ENCODE measurements around the gene BBS4. TPM values are rescaled to one million over a fixed set of nuclear protein-coding genes. Genes with fewer than 3 reads are reported as not detected.
"Not testable (repeated sequence)": the region's sequence is repeated elsewhere in the genome, so short reads cannot be mapped to it uniquely, and the experiment has no call there.

Gene BBS4
- 13.5 and 14.2 TPM in 2 replicates for total RNA-seq (2014; rRNA removed; shearing (Covaris generic))

DNA sequence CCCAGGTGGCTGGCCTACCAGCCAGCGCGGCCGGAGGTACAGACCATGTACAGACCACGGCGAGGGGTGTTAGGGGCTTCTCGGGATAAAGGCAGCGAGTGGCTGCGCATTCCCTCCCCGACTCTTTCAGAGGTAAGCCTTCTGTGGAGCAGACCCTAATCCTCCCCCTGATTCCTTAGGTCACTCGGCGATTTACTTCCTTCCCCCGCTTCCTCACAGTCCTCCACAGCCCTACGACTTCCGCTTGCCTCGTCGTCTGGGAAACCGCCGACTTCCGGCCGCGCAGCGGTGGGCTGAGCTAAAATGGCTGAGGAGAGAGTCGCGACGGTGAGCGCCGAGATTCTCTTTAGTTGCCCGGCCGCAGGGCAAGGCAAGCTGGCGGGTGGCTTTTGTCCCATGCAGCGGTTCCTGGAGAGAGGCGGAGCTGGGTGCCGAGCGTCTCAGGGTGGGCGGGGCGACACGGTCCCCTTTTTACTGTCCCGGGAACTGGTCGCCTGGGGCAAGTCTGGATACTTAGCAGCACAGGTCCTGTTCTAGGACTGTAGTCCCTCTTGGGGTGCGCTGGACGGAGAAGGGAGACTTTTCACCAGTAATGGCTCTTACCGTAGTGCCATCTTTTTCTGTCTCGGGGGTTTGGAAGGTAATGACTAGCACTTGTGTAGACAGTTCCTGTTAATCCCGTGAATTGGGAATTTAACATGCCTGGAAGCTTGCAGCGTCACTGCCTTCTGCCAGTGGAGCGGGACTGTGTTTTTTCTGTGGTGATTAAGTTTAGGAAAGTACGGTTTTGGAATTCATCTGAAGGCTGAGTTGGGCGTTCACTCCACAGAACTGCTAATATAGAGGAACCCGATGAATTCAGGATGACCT lies at the start of gene BBS4, which contains the start of gene HIGD2B:
TSS of gene BBS4 (plus strand) at position 283 of the 870 bp plus-strand sequence. CDS start at position 304, 21 bp downstream.
TSS of gene HIGD2B (minus strand) at position 258 of the 870 bp plus-strand sequence. CDS start 9,808 bp downstream, outside the sequence.
- peak; percentile 97 for DNase-seq (ENCODE audit: low spot score)

- DNase-seq (ENCODE audit: low spot score): peak; percentile 66
Observed at GRCh38 chr15:72636519-72637282, 49.3 kb upstream of the BBS4 start.

- DNase-seq (ENCODE audit: low spot score): not testable (repeated sequence)
Observed at GRCh38 chr15:72639759-72640483, 46.1 kb upstream of the BBS4 start.

DNA sequence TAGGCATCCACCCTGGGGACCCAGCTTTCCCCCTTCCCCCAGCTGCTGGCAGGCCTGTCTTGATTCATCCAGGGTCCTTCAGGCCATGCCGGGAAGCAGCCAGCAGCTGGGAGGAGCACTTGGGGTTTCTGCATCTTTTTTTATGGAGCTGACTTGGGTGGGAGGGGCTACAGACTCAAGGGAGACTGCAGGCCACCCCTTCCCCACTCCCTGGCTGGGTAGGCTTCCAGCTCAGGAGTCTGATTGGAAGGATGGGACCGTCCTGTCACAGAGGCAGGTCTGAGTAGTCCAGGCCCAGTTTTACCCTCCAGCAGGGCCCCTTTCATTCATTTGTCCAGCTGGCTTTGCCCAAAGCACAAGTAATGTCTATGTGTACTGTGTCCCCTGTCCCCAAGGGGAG lies 43.7 kb upstream of the BBS4 start:
- not testable (repeated sequence) for DNase-seq (ENCODE audit: low spot score)

DNA sequence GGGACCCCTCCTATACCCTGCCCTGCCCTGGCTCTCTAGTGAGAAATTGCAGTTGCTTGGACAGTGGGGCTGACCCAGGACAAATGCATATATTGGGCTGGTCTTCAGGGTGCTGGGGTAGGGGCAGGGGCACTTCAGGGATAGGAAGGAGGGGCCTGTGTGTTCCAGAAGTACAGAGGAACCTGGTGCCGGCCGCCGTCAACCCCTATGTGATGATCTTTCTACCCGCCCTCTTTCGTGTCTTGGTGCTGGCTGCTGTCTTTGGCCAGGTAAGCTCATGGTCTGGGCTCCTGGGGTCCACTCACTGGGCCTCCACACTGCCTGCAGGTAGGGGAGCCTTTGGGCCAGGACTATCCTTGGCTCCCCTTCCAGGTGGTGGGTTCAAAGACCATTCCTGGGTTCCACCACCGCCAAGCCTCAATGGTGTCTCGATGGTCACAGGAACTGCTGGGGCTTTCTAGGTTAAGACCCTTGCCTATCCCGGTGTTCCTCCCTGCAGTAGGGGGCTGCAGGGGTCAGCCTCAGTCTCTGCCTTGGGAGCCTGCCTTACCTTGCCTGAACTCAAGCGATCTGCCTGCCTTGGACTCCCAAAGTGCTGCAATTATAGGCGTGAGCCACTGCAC lies 37.3 kb upstream of the BBS4 start:
- not testable (repeated sequence) for DNase-seq (ENCODE audit: low spot score)

- not testable (repeated sequence) for DNase-seq (ENCODE audit: low spot score)
Observed at GRCh38 chr15:72654397-72654796, 31.6 kb upstream of the BBS4 start, which contains the start of gene GOLGA6B. TSS of gene GOLGA6B (plus strand) at chr15:72654697. CDS start at chr15:72654738, 41 bp downstream.

GRCh38 chr15:72656014-72656413 lies 30.0 kb upstream of the BBS4 start:
- not testable (repeated sequence) for DNase-seq (ENCODE audit: low spot score)

- not testable (repeated sequence) for DNase-seq (ENCODE audit: low spot score)
Observed at GRCh38 chr15:72661081-72661480, 24.9 kb upstream of the BBS4 start.

DNA sequence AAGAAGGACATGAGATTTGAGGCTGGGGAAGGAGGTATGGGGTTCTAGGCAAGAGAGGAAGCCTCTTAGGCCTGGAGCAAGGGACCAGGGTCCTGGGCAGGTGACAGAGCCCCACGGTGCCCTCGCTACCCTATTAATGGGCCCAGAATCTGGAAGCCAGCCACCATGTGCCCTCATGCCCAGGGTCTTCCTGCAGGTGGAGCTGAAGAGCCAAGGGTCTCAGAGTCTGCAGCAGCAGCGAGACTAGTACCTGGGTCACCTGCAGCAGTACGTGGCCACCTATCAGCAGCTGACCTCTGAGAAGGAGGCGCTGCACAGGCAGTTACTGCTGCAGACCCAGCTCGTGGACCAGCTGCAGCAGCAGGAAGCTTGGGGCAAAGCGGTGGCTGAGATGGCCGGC lies 22.1 kb upstream of the BBS4 start:
- DNase-seq (ENCODE audit: low spot score): not testable (repeated sequence)

DNA sequence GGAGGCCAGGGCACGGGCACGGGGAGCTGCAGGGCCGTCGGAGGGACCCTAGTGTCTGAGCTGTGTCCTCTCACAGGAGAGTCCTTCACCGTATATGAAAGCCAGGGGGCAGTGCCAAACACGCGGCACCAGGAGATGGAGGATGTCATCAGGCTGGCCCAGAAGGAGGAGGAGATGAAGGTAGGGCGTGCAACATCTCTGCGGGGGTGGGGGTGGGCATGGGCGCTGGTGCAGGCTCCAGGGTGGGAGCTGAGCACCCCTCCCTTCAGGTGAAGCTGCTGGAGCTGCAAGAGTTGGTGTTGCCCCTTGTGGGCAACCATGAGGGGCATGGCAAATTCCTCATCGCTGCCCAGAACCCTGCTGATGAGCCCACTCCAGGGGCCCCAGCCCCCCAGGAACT lies 20.3 kb upstream of the BBS4 start:
- not testable (repeated sequence) for DNase-seq (ENCODE audit: low spot score)

GRCh38 chr15:72669803-72670202 lies 16.2 kb upstream of the BBS4 start:
- not testable (repeated sequence) for DNase-seq (ENCODE audit: low spot score)

DNA sequence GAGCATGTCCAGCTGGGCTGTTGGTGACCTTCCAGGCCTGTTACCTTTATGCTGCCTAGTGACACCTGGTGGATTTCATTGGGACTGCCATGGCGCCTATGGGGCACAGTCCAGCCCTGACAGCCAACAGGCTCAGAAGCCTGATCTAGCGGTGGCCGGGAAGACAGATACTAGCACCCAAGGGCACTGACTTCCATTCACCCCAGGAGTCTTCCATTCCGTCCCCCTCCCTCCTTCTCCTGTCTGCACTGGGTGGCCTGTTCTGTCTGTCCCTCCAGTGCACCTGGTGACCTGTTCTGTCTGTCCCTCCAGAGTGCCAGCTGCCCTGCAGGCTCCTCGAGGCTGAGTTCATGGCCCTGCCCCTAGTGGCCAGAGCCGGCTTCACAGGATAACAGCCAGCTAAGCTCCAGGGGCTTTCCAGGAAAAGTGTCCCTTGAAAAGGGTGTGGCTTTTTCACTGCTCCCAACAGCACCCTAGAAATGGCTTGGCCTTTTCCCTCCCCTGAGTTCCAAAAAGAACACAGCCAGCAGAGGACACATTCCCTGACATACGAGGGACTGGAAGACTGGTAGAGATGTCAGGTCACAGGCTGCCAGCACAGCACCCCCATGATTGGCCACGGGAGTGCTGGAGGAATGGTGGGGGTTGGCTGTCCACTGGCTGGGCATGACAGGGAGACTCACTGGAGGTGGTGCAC lies 15.2 kb upstream of the BBS4 start:
- DNase-seq (ENCODE audit: low spot score): peak; percentile 93

DNA sequence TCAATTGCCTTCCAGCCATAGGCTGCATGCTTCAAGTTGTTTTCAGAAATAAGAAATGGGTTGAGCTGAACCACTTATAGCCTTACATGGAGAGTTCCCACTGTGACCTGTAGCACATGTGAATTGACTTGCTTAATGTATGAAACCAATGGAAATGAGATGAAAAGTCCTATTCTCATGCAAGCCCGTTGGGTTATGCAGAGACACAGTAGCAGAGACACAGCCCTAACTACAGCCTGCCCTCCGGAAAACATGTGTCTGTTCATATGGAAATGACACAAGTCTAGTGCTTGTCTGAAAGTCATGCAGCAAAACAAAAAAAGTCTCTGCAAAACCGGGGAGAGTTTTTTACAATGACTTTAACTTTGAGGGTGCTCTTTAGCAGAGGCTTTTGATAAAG lies 14.5 kb upstream of the BBS4 start:
- DNase-seq (ENCODE audit: low spot score): no peak

- DNase-seq (ENCODE audit: low spot score): no peak
Observed at GRCh38 chr15:72676838-72677237, 9.2 kb upstream of the BBS4 start.

DNA sequence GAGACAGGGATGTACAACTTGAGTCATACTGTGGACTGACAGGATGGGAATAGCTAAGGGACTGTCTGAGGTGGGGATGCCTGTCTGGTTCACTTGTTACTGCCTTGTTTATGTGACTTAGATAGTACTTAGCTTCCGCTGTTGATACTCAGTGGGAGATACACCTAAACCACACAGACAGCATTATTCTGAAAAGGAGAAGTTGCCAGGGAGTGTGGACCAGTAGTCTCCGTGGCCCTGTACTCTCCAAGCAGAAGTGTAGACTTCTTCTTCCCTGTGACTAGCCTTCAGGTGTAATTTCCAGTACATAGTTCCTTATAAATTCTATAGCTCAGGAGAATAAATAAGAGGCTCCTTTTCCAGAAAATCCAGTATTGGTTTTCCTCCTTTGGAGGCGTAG lies 5.1 kb upstream of the BBS4 start:
- DNase-seq (ENCODE audit: low spot score): no peak

DNA sequence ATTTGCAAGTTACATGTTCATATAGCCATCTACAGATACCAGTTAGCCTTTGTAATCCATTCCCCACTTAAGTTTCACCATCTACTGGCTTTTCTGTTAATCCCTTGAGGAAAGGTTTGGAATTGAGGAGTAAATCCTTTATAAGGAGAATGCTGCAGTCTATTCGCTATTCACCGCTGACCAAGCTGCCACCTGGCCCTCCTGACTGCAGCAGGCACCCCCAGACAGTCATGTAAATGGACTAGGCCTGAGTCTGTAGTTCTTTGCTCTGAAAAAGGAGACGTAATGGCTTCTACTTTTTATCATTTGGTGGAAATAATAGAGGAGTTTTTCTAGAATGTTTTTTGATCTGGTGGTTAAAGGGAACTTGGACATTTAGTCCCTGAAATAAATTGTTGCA lies 3.2 kb upstream of the BBS4 start:
- DNase-seq (ENCODE audit: low spot score): no peak

DNA sequence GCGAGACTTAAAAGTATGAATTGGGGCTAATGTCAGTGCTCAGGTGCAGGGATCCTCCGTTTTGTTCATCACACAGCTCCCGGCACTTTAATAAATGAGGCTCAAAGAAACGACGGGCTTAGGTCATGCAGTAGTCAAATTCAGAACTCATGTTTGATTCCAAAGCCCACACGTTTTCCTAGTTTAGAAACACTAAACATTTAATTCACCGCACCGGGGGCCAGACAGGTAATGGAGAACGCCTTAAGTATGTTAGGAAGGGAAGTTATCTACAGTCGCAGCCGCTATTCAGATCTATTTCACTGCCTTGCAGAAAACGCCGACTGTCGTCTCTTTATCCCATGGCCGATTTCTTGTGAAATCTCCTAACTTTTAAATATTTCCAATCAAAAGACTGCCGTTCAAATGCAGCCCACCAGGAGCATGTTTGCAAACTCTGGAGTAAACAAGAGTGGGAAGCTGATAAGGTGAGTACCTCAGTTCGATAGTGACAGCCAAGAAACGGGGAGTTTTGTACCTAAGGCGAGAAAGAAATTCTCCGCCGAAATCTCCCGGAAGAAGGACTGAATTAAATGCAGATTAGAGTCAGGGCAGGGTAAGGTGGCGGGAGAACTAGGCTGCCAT lies 594 bp upstream of the BBS4 start:
- DNase-seq (ENCODE audit: low spot score): no peak

DNA sequence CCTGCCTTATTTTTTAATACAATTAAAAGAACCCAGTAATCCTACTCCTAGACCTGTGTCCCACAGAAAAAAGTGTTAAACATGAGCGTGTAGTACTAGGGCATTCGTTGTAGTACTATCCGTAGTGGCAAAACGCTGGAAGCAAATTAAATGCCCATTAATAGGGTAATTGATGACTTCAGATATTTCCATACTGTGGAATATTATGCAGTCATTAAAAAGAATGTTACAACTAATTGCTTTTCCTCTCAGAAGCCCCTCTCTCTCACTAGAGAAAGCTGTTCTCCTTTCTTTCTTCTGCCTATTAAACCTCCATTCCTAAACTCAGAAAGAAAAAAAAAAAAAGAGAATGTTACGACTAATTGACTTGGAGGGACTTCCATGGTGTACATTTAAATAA lies 2.7 kb downstream of the BBS4 start:
- no peak for DNase-seq (ENCODE audit: low spot score)

DNA sequence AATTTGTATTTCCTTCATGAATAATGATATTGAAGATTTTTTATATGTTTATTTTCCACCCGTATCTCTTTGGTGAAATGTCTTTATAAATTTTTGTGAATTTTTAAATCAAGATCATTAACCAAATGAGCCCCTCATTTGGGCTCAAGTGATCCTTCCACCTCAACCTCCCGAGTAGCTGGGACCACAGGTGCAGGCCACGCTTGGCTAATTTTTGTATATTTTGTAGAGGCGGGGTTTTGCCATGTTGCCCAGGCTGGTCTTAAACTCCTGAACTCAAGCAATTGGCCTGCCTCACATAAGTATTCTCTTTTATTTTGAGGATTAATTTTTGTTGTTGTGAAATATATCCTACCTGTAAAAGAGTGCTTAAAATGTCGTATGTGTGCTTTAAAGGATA lies 4.9 kb downstream of the BBS4 start:
- DNase-seq (ENCODE audit: low spot score): no peak

- DNase-seq (ENCODE audit: low spot score): no peak
Observed at GRCh38 chr15:72698938-72699337, 12.9 kb downstream of the BBS4 start.
